Activated T-cell treated with anti-CD3 and anti-CD28 coated beads for 4 hours (primary cell): ENCODE results near the gene WNT9A.
"Not testable (repeated sequence)": the region's sequence is repeated elsewhere in the genome, so short reads cannot be mapped to it uniquely, and the experiment has no call there.

ENCODE experiments used
- DNase-seq: peaks from one replicate; pipeline ENCODE4 v3.0.0-alpha.2; 2020

Gene WNT9A

GRCh38 chr1:227947676-227948492, at the start of gene WNT9A:
Gene WNT9A (minus strand): TSS chr1:227947932. CDS start chr1:227947887, 45 bp downstream.
- no peak for DNase-seq

- DNase-seq: no peak
Observed at GRCh38 chr1:227996187-227996950, 48.6 kb upstream of the WNT9A start.

GRCh38 chr1:227994632-227995300, 47.0 kb upstream of the WNT9A start:
- DNase-seq: no peak

GRCh38 chr1:227987181-227987580, 39.4 kb upstream of the WNT9A start:
- no peak for DNase-seq

GRCh38 chr1:227975583-227976283, 28.0 kb upstream of the WNT9A start:
- DNase-seq: not testable (repeated sequence)

- DNase-seq: not testable (repeated sequence)
Observed at GRCh38 chr1:227973724-227974288, 26.1 kb upstream of the WNT9A start.

- not testable (repeated sequence) for DNase-seq
Observed at GRCh38 chr1:227972843-227973374, 25.2 kb upstream of the WNT9A start.

GRCh38 chr1:227972283-227972679, 24.5 kb upstream of the WNT9A start:
- not testable (repeated sequence) for DNase-seq

GRCh38 chr1:227971643-227972282, 24.0 kb upstream of the WNT9A start:
- not testable (repeated sequence) for DNase-seq

- DNase-seq: not testable (repeated sequence)
Observed at GRCh38 chr1:227971216-227971615, 23.5 kb upstream of the WNT9A start.

- not testable (repeated sequence) for DNase-seq
Observed at GRCh38 chr1:227970076-227970995, 22.6 kb upstream of the WNT9A start.

GRCh38 chr1:227967815-227968214, 20.1 kb upstream of the WNT9A start:
- not testable (repeated sequence) for DNase-seq

GRCh38 chr1:227966733-227967132, 19.0 kb upstream of the WNT9A start:
- not testable (repeated sequence) for DNase-seq

GRCh38 chr1:227961651-227962466, 14.1 kb upstream of the WNT9A start:
- DNase-seq: no peak

GRCh38 chr1:227959325-227959860, 11.7 kb upstream of the WNT9A start:
- DNase-seq: no peak

- DNase-seq: no peak
Observed at GRCh38 chr1:227958617-227959324, 11.0 kb upstream of the WNT9A start.

- no peak for DNase-seq
Observed at GRCh38 chr1:227955808-227956207, 8.1 kb upstream of the WNT9A start.

GRCh38 chr1:227954163-227954850, 6.6 kb upstream of the WNT9A start:
- no peak for DNase-seq
